NCI-H1417 treated with DMSO at 0.1 percent for 48 hours (cell line): ENCODE measurements around the gene PARP8.

ENCODE experiments used
- DNase-seq: peaks from one replicate; lab custom pipeline; 2025; lab: John Stamatoyannopoulos, UW

The PARP8 gene

GRCh38 chr5:50853151-50853550, 186.7 kb downstream of the PARP8 start:
- no peak for DNase-seq

GRCh38 chr5:50854082-50854481, 187.6 kb downstream of the PARP8 start:
- no peak for DNase-seq

GRCh38 chr5:50855001-50855400, 188.6 kb downstream of the PARP8 start:
- DNase-seq, result no peak

- DNase-seq, result no peak
These were observed 190.1 kb downstream of the PARP8 start for GRCh38 chr5:50856401-50857119.

GRCh38 chr5:50863534-50864170, 197.2 kb downstream of the PARP8 start:
- DNase-seq, result no peak

- DNase-seq, result no peak
These were observed 198.0 kb downstream of the PARP8 start for GRCh38 chr5:50864466-50864865.

GRCh38 chr5:50866415-50866814, 200.0 kb downstream of the PARP8 start:
- DNase-seq, result no peak

GRCh38 chr5:50867140-50867539, 200.7 kb downstream of the PARP8 start:
- DNase-seq, result no peak

- DNase-seq, result no peak
These were observed 207.3 kb downstream of the PARP8 start for GRCh38 chr5:50873595-50874277.

- DNase-seq, result no peak
These were observed 208.0 kb downstream of the PARP8 start for GRCh38 chr5:50874306-50875001.

GRCh38 chr5:50875002-50875344, 208.5 kb downstream of the PARP8 start:
- DNase-seq, result no peak

- DNase-seq, result no peak
These were observed 212.0 kb downstream of the PARP8 start for GRCh38 chr5:50878470-50878869.

- no peak for DNase-seq
These were observed 215.0 kb downstream of the PARP8 start for GRCh38 chr5:50881407-50881806.

- DNase-seq, result peak; percentile 10
These were observed 220.4 kb downstream of the PARP8 start for GRCh38 chr5:50886657-50887345.

GRCh38 chr5:50887889-50888633, 221.6 kb downstream of the PARP8 start:
- DNase-seq, result no peak

- no peak for DNase-seq
These were observed 222.3 kb downstream of the PARP8 start for GRCh38 chr5:50888751-50889150.

GRCh38 chr5:50889790-50890189, 223.4 kb downstream of the PARP8 start:
- DNase-seq, result no peak
